ENCODE results near the gene RNF43. TPM values are rescaled to one million over a fixed set of nuclear protein-coding genes. Genes with fewer than 3 reads are reported as not detected.

RNF43 gene
- total RNA-seq, 1 experiment from 2014 or later, result 0.42 TPM

GRCh38 chr17:58369214-58370031 lies 47.9 kb downstream of the RNF43 start:
- Histone ChIP-seq H3K4me2 (ENCODE audit: insufficient read depth, insufficient read length, low read length) (no peak overlapping the region), H3K79me1 (ENCODE audit: insufficient read depth, low read depth, low read length, poor library complexity, severe bottlenecking) (no peaks in the 10 kb centered on the region), H3T11ph (ENCODE audit: low read length) (no peak overlapping the region), H3K18ac (ENCODE audit: insufficient read length, low read depth, low read length) (no peak overlapping the region), H2AFZ (ENCODE audit: low read length) (no peak overlapping the region), H2BK5ac (ENCODE audit: insufficient read length, low read length) (no peak overlapping the region), H3K14ac (ENCODE audit: insufficient read depth, low read length) (no peak overlapping the region), H3K27ac (ENCODE audit: insufficient read length, low read depth, low read length) (no peak overlapping the region), H2BK15ac (ENCODE audit: low read depth, low read length) (no peak overlapping the region), H4K5ac (ENCODE audit: insufficient read length, low read depth, low read length) (no peak overlapping the region), H4K91ac (ENCODE audit: insufficient read length, low read depth, low read length) (no peak overlapping the region), H4K20me1 (ENCODE audit: control insufficient read depth, insufficient read depth, insufficient read length) (no peaks in the 10 kb centered on the region), H2BK12ac (ENCODE audit: insufficient read length, low read depth, low read length) (no peak overlapping the region), H3K4ac (ENCODE audit: low read depth, low read length) (no peak overlapping the region), H2BK20ac (ENCODE audit: low read depth, low read length, poor library complexity, severe bottlenecking) (no peak overlapping the region), H3K23me2 (ENCODE audit: insufficient read length, low read depth, low read length, poor library complexity, severe bottlenecking) (no peaks in the 10 kb centered on the region), H2AK5ac (ENCODE audit: insufficient read length, low read length) (no peak overlapping the region), H3K79me2 (ENCODE audit: insufficient read depth, low read length) (no peaks in the 10 kb centered on the region), H3K9me3 (ENCODE audit: control insufficient read depth, low read depth, low read length) (no peaks in the 10 kb centered on the region), H3K56ac (ENCODE audit: insufficient read length, low read depth, low read length) (no peak overlapping the region), H4K8ac (replicated peaks; ENCODE audit: insufficient read length, low read depth, low read length) (no peak overlapping the region), H3K27me3 (ENCODE audit: insufficient read depth, low read length) (no peaks in the 10 kb centered on the region), H2BK120ac (ENCODE audit: low read depth, low read length, poor library complexity, severe bottlenecking) (no peak overlapping the region), H3K9ac (ENCODE audit: extremely low read depth, insufficient read length, low read length) (no peak overlapping the region), H3K23ac (ENCODE audit: insufficient read length, low read depth, low read length) (no peak overlapping the region), H3K4me1 (ENCODE audit: insufficient read depth, low read length) (no peaks in the 10 kb centered on the region)
- Mint-ChIP-seq H3K27me3 (ENCODE audit: low read depth) (no peaks in the 10 kb centered on the region; the same call in 1 of the 2 replicates), H3K27ac (no peak overlapping the region), H3K36me3 (ENCODE audit: insufficient read depth in 1 of 3, low read depth in 3 of 3) (no peaks in the 10 kb centered on the region; a peak in 1 of 7 replicates), H3K4me3 (no peak overlapping the region), H3K4me1 (peaks cover 8% of the 10 kb centered on the region in 2 experiments), H3K9me3 (no peaks in the 10 kb centered on the region)
- WGBS (ENCODE audit: extremely low coverage, insufficient read length, low lambda C conversion rate), result no CpG with 5 or more reads among the region's 5 CpGs
- no peak for DNase-seq
- TF ChIP-seq, protein P1, sequence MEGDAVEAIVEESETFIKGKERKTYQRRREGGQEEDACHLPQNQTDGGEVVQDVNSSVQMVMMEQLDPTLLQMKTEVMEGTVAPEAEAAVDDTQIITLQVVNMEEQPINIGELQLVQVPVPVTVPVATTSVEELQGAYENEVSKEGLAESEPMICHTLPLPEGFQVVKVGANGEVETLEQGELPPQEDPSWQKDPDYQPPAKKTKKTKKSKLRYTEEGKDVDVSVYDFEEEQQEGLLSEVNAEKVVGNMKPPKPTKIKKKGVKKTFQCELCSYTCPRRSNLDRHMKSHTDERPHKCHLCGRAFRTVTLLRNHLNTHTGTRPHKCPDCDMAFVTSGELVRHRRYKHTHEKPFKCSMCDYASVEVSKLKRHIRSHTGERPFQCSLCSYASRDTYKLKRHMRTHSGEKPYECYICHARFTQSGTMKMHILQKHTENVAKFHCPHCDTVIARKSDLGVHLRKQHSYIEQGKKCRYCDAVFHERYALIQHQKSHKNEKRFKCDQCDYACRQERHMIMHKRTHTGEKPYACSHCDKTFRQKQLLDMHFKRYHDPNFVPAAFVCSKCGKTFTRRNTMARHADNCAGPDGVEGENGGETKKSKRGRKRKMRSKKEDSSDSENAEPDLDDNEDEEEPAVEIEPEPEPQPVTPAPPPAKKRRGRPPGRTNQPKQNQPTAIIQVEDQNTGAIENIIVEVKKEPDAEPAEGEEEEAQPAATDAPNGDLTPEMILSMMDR (conservative IDR thresholded peaks at IDR 0.05), result no peak
